Muscle of leg (tissue), 11 donors: ENCODE measurements around the gene GYG1. TPM values are rescaled to one million over a fixed set of nuclear protein-coding genes. Genes with fewer than 3 reads are reported as not detected.
"Not testable (repeated sequence)": the region's sequence is repeated elsewhere in the genome, so short reads cannot be mapped to it uniquely, and the experiment has no call there.

Experiments
- DNase-seq: peaks from one replicate; pipeline ENCODE4 v3.0.0; 2013
- H3K27ac ChIP-seq: one replicate; pipeline ENCODE4 v1.5.1; 2013; ENCODE audit warnings: mild to moderate bottlenecking, low read length, control low read depth
- H3K27me3 ChIP-seq: one replicate; pipeline ENCODE4 v1.6.1; 2013; ENCODE audit warnings: low read length; ENCODE audit not compliant: control insufficient read depth, insufficient read depth
- H3K36me3 ChIP-seq: one replicate; pipeline ENCODE4 v1.6.1; 2013; ENCODE audit warnings: low read length; ENCODE audit not compliant: control insufficient read depth, insufficient read depth
- H3K4me1 ChIP-seq: one replicate; pipeline ENCODE4 v1.6.1; 2013; ENCODE audit warnings: low read length; ENCODE audit not compliant: control insufficient read depth, insufficient read depth
- H3K4me3 ChIP-seq: one replicate; pipeline ENCODE4 v1.5.1; 2013; ENCODE audit warnings: low read length, control low read depth
- H3K9me3 ChIP-seq: replicated peaks from 2 replicates; pipeline ENCODE4 v1.6.1; 2013; ENCODE audit warnings: low read depth, low read length; ENCODE audit not compliant: control insufficient read depth
- WGBS: methylation state at CpG from one replicate; pipeline ENCODE4 v1.1.5; 2013; ENCODE audit warnings: missing lambda C conversion rate; ENCODE audit not compliant: insufficient coverage; 5-methylcytosine and 5-hydroxymethylcytosine counted together
- polyA plus RNA-seq, 8 donors: library from polyadenylated mRNA; unstranded; fragments of 120-200 nt; gene quantifications; one replicate each; pipeline versions ENCODE4 v1.2.1 to v1.2.3, GENCODE V29; 2013; ENCODE audit warnings: inconsistent platforms in 1 of 8, low replicate concordance in 1 of 8; ENCODE audit not compliant: insufficient read length in 8 of 8, insufficient read depth in 1 of 8
- total RNA-seq: library from RNA; stranded (reverse); fragments of 120-200 nt; gene quantifications from one replicate; pipeline ENCODE4 v1.2.4, GENCODE V29; 2013

GYG1 gene
- total and polyA plus RNA-seq, 9 donors: 33.1 to 74.3 (median 60.6) TPM

DNA sequence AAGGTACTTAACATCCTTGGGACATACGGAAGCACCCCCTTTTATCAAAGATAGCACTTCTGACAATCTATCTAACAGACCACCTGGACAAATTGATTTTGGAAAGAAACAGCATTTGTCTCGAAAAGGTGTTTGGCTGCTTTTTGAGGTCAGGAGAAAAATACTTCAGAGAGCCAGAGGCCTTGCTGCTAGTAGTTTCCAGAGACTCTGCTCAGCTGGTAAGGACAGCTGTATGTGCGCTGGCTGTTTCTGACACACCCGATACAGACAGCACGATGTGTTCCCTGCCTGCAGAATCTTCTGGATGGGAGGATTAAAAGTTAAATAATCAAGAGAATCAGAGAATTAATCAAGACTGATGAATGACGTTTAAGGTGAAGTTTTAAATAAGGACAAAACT lies 15.6 kb upstream of the GYG1 start:
- H3K4me1 ChIP-seq: no peaks in the 10 kb centered on the region
- H3K4me3 ChIP-seq: no peak overlapping the region
- H3K27me3 ChIP-seq: no peaks in the 10 kb centered on the region
- peak overlapping the region; percentile 60 for H3K27ac ChIP-seq
- 55% methylated on average over 4 of the region's 6 CpGs for WGBS
- no peaks in the 10 kb centered on the region for H3K9me3 ChIP-seq
- DNase-seq: peak; percentile 49
- H3K36me3 ChIP-seq: no peaks in the 10 kb centered on the region

DNA sequence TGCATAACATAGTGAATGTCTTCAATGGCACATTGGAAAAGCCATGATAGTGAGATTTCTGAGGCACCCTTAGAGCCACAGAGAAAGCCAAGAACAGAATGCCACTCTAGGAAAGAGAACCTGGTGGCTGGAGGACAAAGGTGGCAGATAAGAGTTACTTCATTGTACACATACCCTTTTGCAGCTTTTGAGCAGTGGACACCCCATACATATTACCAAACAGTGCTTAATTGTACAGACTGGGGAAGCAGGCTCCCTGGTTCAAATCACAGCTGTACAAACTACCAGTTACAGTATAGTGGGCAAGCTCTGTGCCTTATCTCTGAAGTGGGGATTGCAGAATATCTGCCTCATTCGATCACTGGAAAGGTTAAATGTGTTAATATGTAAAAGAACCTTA lies 10.1 kb upstream of the GYG1 start:
- no peak for DNase-seq
- Histone ChIP-seq H3K27me3 (no peaks in the 10 kb centered on the region), H3K36me3 (no peaks in the 10 kb centered on the region), H3K27ac (no peak overlapping the region), H3K4me3 (no peak overlapping the region), H3K4me1 (no peaks in the 10 kb centered on the region), H3K9me3 (peaks cover 3% of the 10 kb centered on the region)
- no CpG with 5 or more reads among the region's 1 CpG for WGBS

DNA sequence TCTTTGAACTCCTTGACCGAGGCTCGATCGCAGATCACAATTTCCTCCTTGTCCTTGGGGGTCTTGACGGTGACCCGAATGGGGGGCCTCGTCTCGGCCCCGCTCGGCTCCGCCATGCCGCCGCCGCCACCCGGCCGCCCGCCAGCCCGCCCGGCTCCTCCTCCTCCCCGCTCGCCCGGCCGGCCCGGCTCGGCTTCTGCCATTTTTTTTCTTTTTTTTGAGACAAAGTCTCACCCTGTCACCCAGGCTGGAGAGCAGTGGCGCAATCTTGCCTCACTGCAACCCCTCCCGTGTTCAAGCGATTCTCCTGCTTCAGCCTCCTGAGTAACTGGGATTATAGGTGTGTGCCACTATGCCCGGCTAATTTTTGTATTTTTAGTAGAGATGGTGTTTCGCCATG lies 3.8 kb upstream of the GYG1 start:
- not testable (repeated sequence) for H3K4me3 ChIP-seq, H3K36me3 ChIP-seq, H3K9me3 ChIP-seq, DNase-seq, H3K27ac ChIP-seq, H3K27me3 ChIP-seq, H3K4me1 ChIP-seq
- WGBS: 92% methylated on average over 7 of the region's 29 CpGs

DNA sequence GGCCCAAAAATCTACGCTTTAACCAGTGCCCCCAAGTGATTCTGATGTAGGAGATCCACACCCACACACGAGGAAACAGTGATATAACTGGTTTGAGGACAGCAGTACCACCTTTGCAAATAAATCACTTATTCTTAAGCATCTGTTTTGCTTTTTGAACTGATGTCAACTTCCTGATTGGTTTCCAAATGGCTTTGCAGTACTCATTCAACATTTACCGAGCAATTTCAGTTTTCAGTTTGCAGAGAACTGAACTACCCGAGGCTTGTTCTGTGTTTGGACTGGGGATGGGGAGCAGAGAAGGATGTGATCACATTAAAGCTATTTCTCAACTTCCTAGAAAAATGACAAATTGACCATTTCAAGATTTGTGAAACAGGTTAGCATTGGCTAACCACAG lies 1.1 kb upstream of the GYG1 start:
- no peak for DNase-seq
- peaks cover 6% of the 10 kb centered on the region for H3K4me1 ChIP-seq
- no CpG with 5 or more reads among the region's 4 CpGs for WGBS
- H3K4me3 ChIP-seq: no peak overlapping the region
- no peaks in the 10 kb centered on the region for H3K9me3 ChIP-seq
- H3K27ac ChIP-seq: no peak overlapping the region
- no peaks in the 10 kb centered on the region for H3K27me3 ChIP-seq
- H3K36me3 ChIP-seq: peaks cover 9% of the 10 kb centered on the region

DNA sequence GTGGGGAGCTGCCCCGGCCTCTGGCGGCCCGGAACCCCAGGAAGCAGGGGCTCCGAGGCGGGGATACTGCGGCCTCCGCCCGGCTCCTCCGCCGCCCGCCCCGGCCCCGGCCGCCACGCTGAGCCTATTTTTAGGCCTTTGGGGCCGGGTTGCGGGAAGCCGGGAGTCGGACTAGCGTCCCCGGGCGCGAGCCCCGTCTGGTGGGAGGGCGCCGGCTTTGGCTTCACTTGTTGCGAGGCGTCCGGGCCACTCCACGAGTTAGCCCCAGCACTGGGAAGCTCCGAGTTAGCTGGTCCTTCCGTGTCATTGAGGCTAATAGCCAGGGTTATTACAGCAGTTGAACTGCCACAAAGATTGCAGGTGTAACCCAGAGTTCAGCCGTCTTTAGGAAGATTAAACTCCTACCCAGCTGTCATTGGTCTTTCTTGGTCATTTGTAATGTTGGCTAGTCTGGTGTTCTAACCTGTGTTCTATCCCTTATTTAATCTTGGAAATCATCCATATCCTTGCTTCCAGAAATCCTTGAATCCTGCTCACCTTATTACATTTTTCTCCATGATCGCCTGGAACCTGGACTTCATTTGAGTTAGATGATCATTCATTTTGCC lies 791 bp downstream of the GYG1 start:
- H3K9me3 ChIP-seq: no peaks in the 10 kb centered on the region
- H3K4me3 ChIP-seq: peak overlapping the region; percentile 80
- H3K27ac ChIP-seq: peak overlapping the region; percentile 78
- H3K36me3 ChIP-seq: peaks cover 16% of the 10 kb centered on the region
- peaks cover 6% of the 10 kb centered on the region for H3K4me1 ChIP-seq
- no peaks in the 10 kb centered on the region for H3K27me3 ChIP-seq
- peak; percentile 59 for DNase-seq
- under 1% methylated on average over 32 of the region's 34 CpGs for WGBS

DNA sequence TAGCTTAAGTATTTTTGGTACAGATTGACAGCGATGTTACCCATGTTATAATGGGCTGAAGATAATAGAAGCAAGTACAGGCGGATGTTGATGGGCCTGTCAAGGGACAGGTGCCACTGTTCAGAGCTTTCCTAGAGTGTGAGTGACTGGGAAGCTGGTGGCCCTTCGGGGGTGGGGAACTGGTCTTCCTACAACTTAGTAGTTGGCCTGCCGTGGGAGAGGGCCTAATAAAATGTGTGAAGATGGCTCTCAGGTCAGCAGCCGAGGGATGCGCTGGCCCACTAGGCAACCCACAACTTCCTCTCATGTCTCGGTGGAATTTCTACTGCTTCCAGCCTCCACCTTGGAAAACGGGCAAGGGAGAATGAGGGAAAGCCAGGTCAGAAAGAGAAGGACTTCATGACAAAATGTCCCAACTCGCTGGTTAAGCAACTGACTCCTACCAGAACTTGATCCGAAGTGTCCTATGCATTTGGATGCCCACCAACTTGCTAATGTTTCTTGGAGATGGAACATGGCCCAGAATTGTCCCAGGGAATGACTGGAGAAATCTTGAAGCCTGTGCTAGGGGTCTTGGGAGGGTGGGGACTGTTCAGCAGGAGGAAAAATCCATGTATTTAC lies 1.4 kb downstream of the GYG1 start:
- Histone ChIP-seq H3K36me3 (peaks cover 18% of the 10 kb centered on the region), H3K4me3 (peak overlapping the region; percentile 80), H3K4me1 (peaks cover 6% of the 10 kb centered on the region), H3K27ac (no peak overlapping the region), H3K27me3 (no peaks in the 10 kb centered on the region), H3K9me3 (no peaks in the 10 kb centered on the region)
- 96% methylated on average over 4 of the region's 10 CpGs for WGBS
- DNase-seq: no peak

DNA sequence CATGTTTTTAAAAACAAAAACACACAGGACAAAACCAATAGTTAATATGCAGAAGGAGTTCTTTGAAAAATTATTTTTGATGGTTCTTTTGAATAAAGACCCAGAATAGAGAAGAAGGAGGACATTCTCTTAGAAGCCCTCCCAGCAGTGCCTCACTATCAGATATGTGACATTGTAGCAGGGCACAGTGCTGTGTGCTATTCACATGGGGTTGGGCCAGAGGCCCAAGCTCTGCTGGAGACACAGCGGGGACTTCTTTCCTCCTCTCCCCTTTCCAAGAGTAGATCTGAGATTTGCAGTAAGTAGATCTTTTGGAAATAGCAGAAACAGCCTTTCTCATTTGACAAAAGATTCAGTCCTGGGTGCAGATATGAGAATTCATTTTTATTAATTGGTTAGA lies 6.3 kb downstream of the GYG1 start:
- H3K36me3 ChIP-seq: peaks cover 22% of the 10 kb centered on the region
- DNase-seq: no peak
- H3K27ac ChIP-seq: no peak overlapping the region
- no peaks in the 10 kb centered on the region for H3K27me3 ChIP-seq
- H3K4me3 ChIP-seq: no peak overlapping the region
- WGBS: no CpG with 5 or more reads among the region's 1 CpG
- no peaks in the 10 kb centered on the region for H3K9me3 ChIP-seq
- H3K4me1 ChIP-seq: peaks cover 4% of the 10 kb centered on the region

DNA sequence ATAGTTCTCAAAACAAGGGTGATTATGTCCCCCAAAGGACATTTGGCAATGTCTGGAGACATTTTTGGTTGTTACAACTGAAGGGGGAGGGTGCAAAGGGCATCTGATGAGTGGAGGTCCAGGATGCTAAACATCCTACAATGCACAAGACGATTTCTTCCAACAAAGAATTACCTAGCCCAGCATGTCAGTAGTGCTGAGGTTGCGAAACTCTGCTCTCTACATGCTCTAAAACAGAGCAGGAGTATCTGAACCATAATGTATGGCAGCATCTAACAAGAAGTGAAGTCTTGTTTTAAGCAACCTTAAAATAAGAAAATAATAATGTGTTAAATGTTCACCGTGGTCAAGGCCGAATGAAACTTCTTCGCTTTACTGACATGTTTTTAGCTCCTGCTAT lies 7.0 kb downstream of the GYG1 start:
- H3K36me3 ChIP-seq: peaks cover 22% of the 10 kb centered on the region
- no CpG with 5 or more reads among the region's 5 CpGs for WGBS
- no peaks in the 10 kb centered on the region for H3K4me1 ChIP-seq

DNA sequence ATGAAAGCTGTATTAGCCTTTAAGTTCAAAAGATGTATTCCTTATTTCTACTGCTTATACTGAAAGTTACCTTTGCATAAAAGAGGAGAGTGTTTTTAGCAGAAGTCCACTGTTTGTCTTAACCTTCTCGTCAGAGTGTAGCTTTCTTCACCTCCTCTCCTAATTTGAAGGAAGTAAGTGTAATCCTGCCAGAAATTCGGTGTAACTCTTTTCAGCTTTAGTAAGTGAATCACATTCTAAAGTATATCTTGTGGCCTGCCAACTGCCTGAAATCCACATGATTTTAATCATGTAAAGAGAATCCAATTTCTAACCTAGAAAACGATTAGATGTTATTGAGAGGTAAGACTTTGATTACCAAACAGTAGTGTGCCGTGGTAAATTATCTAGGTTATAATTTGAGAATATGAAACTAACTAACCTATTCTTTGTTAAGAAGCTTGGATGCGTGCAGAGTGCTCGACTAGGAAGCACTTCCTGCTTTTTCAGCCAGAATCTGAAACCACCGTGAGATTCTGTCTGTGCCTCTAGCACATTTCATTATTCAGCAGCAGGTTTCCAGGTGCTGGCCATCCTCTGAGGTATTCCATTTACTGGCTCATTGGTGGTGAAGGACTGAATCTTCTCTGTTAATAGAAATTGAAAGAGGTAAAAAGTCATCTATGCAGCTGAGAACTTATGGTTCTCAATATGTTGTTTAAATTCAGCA lies 7.5 kb downstream of the GYG1 start:
- WGBS: no CpG with 5 or more reads among the region's 7 CpGs
- no peak overlapping the region for H3K4me3 ChIP-seq
- no peaks in the 10 kb centered on the region for H3K4me1 ChIP-seq
- no peaks in the 10 kb centered on the region for H3K9me3 ChIP-seq
- peaks cover 26% of the 10 kb centered on the region for H3K36me3 ChIP-seq
- H3K27me3 ChIP-seq: no peaks in the 10 kb centered on the region
- H3K27ac ChIP-seq: no peak overlapping the region
- DNase-seq: no peak

More for the DNA sequence above, 7.0 kb downstream of the GYG1 start:
- Histone ChIP-seq H3K27ac (no peak overlapping the region), H3K9me3 (no peaks in the 10 kb centered on the region), H3K27me3 (no peaks in the 10 kb centered on the region), H3K4me3 (no peak overlapping the region)
- DNase-seq: no peak

DNA sequence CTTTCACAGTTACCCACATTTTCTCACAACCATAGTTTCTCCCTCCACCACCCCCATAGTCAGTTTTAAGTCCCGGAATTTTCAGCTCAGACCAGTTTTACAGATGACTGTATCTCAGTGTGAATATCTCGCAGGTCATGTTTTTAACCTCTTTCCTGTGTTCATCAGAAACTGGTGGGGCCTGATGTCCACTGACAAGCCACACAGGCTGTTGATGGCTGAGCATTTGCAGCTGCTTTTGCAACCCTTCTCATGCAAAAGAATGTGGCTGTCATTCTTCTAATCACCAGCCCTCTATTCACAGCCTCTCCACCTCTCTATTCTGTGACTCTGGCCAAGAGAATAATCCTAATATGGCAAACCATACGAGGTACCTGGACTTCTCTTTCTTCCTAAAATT lies 8.5 kb downstream of the GYG1 start:
- no peak for DNase-seq
- Histone ChIP-seq H3K27me3 (no peaks in the 10 kb centered on the region), H3K27ac (no peak overlapping the region), H3K4me1 (no peaks in the 10 kb centered on the region), H3K36me3 (peaks cover 24% of the 10 kb centered on the region), H3K9me3 (no peaks in the 10 kb centered on the region), H3K4me3 (no peak overlapping the region)
- WGBS: 91% methylated on average over 1 of the region's 3 CpGs
